Stromal cell of bone marrow (primary cell): ENCODE results near the gene WDR4.
"Not testable (repeated sequence)": the region's sequence is repeated elsewhere in the genome, so short reads cannot be mapped to it uniquely, and the experiment has no call there.

Source experiments
- DNase-seq: peaks from one replicate; pipeline ENCODE4 v3.0.0-alpha.2; 2012; ENCODE audit warnings: low read depth

WDR4 gene

DNA sequence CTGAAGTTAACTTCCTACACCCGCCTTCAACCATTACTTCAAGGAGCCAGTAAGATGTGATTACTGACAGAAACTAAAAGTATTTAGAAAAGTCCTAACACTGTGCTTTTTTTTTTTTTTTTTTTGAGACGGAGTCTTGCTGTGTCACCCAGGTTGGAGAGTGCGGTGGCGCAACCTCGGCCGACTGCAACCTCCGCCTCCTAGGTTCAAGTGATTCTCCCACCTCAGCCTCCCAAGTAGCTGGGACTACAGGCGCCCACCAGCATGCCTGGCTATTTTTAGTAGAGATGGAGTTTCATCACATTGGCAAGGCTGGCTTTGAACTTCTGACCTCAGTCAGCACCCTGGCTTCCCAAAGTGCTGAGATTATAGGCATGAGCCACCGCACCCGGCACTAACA lies 3.5 kb downstream of the WDR4 start:
- DNase-seq: not testable (repeated sequence)

DNA sequence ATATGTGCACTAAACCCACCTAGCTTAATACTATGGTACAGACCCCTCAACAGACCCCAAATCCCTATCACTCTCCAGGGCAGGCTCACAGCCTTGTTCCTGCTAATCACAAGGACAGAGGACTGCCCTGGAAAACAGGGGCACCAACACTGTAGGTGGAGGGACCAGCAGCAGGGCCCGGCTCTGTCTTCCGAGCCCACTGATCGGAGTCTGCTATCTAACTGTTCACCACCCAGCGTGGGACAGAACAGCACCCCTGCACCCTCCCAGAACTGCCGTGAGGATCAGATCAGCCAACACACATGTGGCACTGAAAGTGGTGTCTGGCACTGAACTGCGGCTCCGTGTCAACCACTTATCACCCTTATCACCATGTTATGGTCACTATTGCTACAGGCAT lies 6.2 kb downstream of the WDR4 start:
- no peak for DNase-seq

GRCh38 chr21:42868196-42868595 lies 11.1 kb downstream of the WDR4 start:
- DNase-seq: no peak

DNA sequence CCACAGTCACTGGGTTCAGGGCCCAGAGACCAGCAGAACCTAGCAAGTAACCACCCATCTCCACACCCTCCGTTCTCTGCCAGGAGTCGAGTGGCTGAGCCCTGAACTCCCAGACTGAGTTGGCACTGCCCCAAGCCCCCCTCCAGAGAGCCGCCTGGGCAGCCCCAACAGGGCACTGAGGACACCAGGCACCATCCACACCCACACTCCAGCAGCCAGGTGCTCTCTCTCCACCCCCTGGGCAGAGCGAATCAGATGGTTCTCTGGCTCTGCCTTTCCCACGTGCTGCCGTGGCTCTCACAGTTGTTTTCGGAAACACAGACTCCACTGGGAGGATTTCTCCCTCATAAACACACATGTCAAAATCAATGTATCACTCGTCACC lies 13.6 kb downstream of the WDR4 start:
- no peak for DNase-seq

DNA sequence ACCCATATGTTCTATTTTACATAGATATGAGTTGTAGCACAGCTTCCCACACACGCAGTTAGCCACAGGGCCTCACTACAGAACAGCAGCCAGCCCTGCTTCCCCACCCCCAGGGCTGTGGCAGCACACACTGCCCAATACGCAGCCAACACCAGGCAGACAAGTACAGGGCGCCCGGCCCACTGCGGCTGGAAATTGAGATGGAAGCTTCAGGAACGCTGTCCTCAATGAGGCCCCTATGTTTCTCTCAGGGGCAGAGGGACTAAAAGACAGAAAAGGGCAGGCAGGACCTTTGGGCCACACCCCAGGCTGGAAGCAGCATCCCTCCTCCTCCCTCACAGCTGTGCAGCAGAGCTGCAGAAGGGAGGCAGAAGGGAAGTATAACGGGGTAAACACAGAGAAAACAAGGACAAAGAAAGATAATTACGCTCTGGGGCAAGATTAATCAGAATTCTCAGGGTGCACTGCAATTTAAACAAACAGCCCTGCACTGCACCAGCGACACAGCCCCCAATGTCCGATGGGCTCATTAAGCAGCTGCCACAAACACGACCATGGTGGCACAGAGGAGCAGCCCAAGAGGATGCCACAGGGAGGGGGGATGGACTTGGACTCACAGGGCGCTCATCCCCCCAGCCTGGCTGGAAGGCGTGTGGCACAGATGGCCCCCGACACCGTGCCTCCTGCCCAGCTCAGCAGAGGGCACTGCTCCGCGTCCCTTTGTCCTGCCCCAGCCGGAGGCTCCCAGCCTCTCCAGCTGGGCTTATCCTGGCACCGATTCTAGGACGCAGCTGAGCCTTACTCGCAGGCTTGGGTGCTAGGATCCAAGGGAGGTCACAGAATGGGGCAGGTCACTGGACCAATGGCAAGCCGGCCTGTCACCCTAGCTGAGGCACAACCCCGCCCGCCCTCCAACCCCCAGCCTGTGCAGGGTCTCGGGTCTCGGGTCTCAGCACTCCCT lies 14.2 kb downstream of the WDR4 start:
- no peak for DNase-seq

DNA sequence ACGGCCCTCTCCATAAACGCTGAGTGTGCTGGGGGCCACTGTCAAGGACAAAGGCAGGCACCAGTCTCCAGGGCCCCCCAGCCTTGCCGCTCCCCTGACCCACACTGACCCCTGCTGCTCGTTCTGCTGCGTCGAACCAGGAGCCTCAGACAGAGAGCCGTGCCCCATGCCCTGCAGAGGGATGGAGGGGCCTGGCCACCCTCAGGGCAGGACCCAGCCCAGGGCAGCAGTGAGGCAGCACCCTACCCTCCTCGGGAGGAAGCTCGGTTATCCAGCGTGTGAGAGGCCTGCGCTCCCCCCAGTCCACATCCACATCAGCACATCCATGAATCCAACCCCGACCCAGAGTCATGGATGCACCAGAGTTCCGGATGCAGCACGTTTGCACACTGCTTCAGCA lies 15.1 kb downstream of the WDR4 start:
- DNase-seq: no peak

DNA sequence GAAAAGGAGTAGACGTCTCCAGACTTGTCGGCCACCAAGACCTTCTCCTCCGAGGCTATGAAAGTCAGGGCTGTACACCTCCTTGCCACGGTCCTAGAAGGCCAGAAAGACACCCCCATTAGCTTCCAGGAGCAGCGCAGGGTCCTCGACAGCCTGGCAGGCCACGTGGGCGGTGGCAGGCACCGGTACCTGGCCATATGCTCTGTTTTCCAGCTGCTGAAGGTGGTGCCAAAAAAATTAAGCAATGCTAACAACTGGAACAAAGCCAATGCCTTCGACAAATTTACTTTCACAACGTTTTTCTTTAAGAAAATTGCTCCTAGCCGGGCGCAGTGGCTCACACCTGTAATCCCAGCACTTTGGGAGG lies 15.9 kb downstream of the WDR4 start:
- no peak for DNase-seq

DNA sequence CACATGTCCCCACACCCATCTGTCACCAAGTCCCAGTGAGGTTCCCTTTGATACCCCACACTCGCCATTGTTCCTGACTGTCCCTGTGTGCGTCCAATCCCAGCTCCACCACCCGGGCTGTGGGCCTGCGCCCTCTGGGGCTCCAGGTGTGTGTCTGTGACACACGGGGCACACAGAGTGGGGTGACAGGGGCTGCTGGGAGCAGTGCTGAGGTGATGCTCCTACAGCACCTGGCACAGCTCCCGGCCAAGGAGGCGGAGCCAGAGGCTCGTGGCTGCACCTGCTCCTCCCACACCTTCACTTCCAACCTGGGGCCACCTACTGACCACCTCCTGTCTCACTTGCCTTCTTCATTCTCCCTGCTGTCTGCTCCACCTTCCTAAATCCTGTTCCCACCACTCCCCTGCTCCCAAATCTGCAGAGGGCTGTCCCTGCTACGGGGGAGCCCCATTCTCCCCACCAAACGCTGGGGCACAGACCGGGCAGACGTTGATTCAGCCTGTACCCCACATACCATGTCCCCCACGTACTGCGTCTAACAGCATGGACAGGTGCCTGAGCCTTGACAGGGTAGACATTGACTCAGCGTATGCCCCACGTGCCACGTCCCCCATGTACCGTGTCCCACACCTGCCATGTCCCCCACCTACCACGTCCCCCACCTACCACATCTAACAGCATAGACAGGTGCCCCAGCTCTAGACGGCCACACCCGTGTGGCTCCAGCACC lies 16.4 kb downstream of the WDR4 start:
- no peak for DNase-seq

- no peak for DNase-seq
Observed at GRCh38 chr21:42861848-42862400, 17.4 kb downstream of the WDR4 start.

DNA sequence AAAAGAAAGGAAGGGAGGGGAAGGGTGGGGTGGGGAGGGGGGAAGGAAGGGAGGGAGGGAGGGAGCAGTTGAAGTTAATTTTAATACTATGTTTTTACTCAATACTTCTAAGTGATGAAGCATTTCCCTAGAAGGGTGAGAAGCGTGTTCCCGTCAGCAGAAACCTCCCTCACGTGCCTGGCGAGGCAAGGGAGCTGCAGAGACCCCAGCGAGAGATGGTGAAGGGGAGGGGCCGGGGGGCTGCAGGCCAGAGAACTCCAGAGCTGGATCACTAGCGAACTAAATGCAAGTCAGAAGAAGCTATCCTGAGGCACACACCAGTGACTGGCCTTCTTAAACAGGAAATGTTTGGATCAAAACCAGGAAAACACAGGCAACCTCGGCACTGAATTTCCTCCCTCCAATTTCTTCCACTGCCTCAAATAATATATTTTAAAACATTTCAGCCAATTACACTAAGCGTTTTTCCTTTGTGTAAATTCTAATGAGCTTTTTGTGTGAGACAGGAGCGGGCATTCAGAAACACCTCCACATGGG lies 18.0 kb downstream of the WDR4 start:
- no peak for DNase-seq

GRCh38 chr21:42860345-42860744 lies 19.0 kb downstream of the WDR4 start:
- DNase-seq: no peak

GRCh38 chr21:42859891-42860230 lies 19.5 kb downstream of the WDR4 start:
- no peak for DNase-seq

GRCh38 chr21:42858957-42859890 lies 20.1 kb downstream of the WDR4 start:
- no peak for DNase-seq

GRCh38 chr21:42858185-42858847 lies 21.0 kb downstream of the WDR4 start:
- no peak for DNase-seq

GRCh38 chr21:42857216-42857615 lies 22.1 kb downstream of the WDR4 start:
- no peak for DNase-seq

DNA sequence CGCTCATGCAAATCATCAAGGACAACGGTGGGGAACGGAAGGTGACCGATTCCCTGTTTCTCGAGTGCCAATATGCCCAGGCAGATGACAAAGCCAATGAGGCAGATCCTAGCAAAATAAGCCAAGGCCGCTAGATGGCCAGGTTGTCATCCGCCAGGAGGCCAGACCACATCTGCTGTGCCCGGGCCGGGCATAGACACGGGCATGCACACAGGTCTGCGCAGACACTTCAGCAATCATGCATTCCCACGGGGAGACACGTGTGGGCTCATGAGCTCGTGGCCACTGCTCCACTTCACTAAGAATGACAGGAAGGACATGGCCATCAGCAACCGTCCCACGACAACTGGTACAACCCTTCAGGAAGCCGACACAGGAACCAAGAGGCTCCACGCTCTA lies 23.4 kb downstream of the WDR4 start:
- DNase-seq: no peak

- DNase-seq: no peak
Observed at GRCh38 chr21:42855171-42855936, 24.0 kb downstream of the WDR4 start.

- no peak for DNase-seq
Observed at GRCh38 chr21:42854246-42855010, 24.9 kb downstream of the WDR4 start.

DNA sequence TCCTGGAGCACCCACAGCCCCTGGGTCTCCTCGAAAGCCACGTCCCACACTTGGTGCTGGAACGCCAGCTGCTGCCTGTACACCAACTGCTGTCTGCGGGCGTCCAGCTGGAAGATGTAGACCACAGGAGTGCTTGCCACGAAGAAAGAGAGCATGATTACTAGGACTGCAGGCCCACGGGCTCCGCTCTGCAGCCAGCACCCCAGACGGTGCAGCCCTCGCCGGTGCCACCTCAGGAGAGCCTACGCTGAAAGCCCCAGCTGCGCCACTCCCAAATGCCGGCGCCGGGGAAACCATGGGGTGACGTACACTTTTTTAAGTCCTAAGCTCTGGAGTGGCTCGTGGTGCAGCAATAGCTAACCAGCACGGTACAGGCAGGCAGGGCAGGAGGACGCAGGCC lies 25.7 kb downstream of the WDR4 start:
- no peak for DNase-seq
